Measurements from ENCODE around the gene ARMC7. TPM values are rescaled to one million over a fixed set of nuclear protein-coding genes. Genes with fewer than 3 reads are reported as not detected.

The ARMC7 gene
- total RNA-seq, 1 donor from 2014 or later = 12.0 TPM

- H3K4me3 Mint-ChIP-seq = no peak overlapping the region
- peaks cover 20% of the 10 kb centered on the region for H3K4me1 Mint-ChIP-seq
- DNase-seq (ENCODE audit: low spot score in 2 of 2, unreplicated experiment in 2 of 2) = no peak
- H3K27me3 Mint-ChIP-seq (ENCODE audit: low read depth) = no peaks in the 10 kb centered on the region
- peaks cover 26% of the 10 kb centered on the region for H3K36me3 Mint-ChIP-seq
- H3K9me3 Mint-ChIP-seq = no peaks in the 10 kb centered on the region
- H3K27ac Mint-ChIP-seq = peak overlapping the region; percentile 47
- no peak for TF ChIP-seq CTCF (IDR thresholded peaks at IDR 0.05; ENCODE audit: unreplicated experiment)
These were observed 10.9 kb upstream of the ARMC7 start for GRCh38 chr17:75098861-75099260.

DNA sequence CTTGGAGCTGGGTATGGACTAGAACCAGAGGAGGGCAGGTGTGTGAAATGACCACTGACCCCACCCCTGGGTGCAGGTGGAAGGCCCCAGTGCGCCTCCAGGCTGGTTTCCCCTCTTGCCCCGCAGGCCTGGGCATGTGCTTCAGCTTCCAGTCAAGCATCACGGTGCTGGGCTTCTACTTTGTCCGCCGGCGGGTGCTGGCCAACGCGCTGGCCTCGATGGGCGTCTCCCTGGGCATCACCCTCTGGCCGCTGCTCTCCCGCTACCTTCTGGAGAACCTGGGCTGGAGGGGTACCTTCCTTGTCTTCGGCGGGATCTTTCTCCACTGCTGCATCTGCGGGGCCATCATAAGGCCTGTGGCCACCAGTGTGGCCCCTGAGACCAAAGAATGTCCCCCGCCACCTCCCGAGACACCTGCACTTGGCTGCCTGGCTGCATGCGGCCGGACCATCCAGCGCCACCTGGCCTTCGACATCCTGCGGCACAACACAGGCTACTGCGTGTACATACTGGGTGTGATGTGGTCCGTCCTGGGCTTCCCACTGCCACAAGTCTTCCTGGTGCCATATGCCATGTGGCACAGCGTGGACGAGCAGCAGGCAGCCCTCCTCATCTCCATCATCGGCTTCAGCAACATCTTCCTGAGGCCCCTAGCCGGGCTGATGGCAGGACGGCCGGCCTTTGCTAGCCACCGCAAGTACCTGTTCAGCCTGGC is 9.7 kb upstream of the ARMC7 start:
- peaks cover 16% of the 10 kb centered on the region for H3K4me1 Mint-ChIP-seq
- DNase-seq (ENCODE audit: low spot score in 2 of 2, unreplicated experiment in 2 of 2) = no peak
- no peaks in the 10 kb centered on the region for H3K27me3 Mint-ChIP-seq (ENCODE audit: low read depth)
- TF ChIP-seq CTCF (IDR thresholded peaks at IDR 0.05; ENCODE audit: unreplicated experiment) = no peak
- peaks cover 30% of the 10 kb centered on the region for H3K36me3 Mint-ChIP-seq
- H3K4me3 Mint-ChIP-seq = no peak overlapping the region
- H3K27ac Mint-ChIP-seq = no peak overlapping the region
- H3K9me3 Mint-ChIP-seq = no peaks in the 10 kb centered on the region

GRCh38 chr17:75102385-75102821 is 7.4 kb upstream of the ARMC7 start:
- no peak overlapping the region for H3K4me3 Mint-ChIP-seq
- H3K9me3 Mint-ChIP-seq = no peaks in the 10 kb centered on the region
- no peaks in the 10 kb centered on the region for H3K27me3 Mint-ChIP-seq (ENCODE audit: low read depth)
- no peak for DNase-seq (ENCODE audit: low spot score in 2 of 2, unreplicated experiment in 2 of 2)
- TF ChIP-seq CTCF (IDR thresholded peaks at IDR 0.05; ENCODE audit: unreplicated experiment) = no peak
- H3K27ac Mint-ChIP-seq = no peak overlapping the region
- H3K36me3 Mint-ChIP-seq = peaks cover 33% of the 10 kb centered on the region
- peaks cover 6% of the 10 kb centered on the region for H3K4me1 Mint-ChIP-seq

DNA sequence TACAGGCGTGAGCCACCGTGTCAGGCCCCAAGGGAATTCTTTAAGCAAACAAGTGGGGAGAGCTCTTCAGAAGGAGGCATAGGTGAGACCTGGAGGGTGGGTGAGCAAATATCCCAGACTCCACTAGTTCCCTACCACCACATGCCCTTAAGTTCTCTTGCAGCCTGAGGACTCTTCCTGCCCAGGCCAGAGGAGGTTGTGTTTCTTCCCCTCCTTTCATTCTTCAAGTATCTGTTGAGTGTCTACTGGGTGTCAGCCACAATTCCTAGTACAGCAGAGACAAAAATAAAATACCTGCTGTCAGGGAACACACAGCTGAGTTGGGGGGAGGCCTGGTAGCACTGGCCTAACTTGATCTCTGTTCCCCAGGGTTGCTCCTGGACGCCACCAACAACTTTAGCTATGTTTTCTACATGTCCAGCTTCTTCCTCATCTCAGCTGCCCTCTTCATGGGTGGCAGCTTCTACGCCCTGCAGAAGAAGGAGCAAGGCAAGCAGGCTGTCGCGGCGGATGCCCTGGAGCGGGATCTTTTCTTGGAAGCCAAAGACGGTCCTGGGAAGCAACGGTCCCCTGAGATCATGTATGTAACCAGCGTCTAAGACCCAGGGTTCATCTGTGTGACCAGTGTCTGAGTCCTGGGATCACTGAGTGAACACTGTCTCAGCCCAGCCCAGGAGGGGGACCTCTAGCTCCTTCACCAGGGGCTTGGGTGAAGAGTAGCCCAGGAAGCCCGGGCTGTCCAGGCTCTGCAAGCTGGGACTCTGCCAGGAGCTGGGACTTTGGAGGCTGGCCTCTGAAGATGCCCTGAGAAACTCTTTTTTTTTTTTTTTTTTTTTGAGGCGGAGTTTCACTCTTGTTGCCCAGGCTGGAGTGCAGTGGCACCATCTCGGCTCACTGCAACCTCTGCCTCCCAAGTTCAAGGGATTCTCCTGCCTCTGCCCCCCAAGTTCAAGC is 5.9 kb upstream of the ARMC7 start:
- TF ChIP-seq CTCF (IDR thresholded peaks at IDR 0.05; ENCODE audit: unreplicated experiment) = no peak
- no peak for DNase-seq (ENCODE audit: low spot score in 2 of 2, unreplicated experiment in 2 of 2)
- no peak overlapping the region for H3K27ac Mint-ChIP-seq
- H3K36me3 Mint-ChIP-seq = peaks cover 28% of the 10 kb centered on the region
- H3K27me3 Mint-ChIP-seq (ENCODE audit: low read depth) = peaks cover 5% of the 10 kb centered on the region
- H3K4me3 Mint-ChIP-seq = no peak overlapping the region
- peaks cover 6% of the 10 kb centered on the region for H3K4me1 Mint-ChIP-seq
- H3K9me3 Mint-ChIP-seq = no peaks in the 10 kb centered on the region

GRCh38 chr17:75105126-75106080 is 4.4 kb upstream of the ARMC7 start:
- Mint-ChIP-seq H3K4me1 (peaks cover 9% of the 10 kb centered on the region), H3K4me3 (no peak overlapping the region), H3K27ac (no peak overlapping the region), H3K9me3 (no peaks in the 10 kb centered on the region), H3K27me3 (ENCODE audit: low read depth) (peaks cover 7% of the 10 kb centered on the region), H3K36me3 (peaks cover 21% of the 10 kb centered on the region)
- DNase-seq (ENCODE audit: low spot score in 2 of 2, unreplicated experiment in 2 of 2) = no peak
- TF ChIP-seq CTCF (IDR thresholded peaks at IDR 0.05; ENCODE audit: unreplicated experiment) = peak; percentile 83

Data from mesothelial cell of epicardium (in vitro differentiated cells).